ENCODE data around the gene UGP2.

UGP2 gene

DNA sequence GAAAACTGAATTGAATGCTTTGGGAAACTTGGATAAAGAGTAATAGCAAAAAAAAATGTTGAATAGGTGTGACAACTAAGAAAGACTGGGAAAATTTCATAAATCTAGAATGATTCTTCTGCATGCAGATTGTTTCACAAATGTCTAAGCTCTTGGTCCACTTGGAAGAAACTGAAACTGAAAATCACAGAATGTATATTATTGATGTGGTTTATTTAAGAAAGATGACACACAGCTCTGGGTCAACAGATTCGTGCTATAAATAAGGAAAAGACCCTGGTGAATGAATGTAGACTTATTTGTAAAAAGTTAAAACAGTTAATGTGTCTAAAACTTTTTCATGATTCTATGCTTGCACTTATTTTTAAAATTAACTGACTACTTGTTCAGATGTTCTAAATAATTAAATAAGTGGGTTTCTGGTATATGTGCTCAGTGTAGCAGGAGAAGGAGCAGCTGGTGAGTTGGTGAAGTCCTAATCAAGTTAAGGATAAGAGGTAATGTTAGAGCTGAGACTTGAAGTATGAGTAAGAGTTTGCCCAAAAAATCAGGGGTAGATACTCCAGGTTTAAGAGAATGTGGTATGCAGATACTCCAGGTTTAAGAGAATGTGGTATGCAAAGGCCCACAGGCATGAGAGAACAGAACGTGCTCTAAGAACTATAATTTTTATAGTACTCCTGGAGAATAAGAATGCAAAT lies 24.5 kb downstream of the UGP2 start:
- DNase-seq = peak; percentile 20

DNA sequence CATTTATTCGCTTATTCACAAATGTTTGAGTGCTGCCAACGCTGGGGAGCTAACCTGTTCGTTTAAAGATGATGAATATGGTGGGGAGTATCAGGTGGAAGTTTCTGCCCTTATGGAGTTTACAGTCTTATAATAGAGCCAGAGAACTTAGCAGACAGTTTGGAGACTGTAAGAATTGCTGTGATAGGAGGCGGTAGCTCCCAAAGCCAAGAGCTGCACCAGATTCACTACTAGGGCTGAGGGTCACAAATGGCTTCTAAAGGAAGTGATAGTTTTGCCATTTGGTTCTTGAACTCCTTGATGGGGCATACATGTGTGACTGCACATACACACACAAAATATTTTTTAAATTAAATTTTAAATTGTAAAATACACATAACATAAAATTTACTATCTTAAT lies 29.0 kb downstream of the UGP2 start:
- DNase-seq = no peak

DNA sequence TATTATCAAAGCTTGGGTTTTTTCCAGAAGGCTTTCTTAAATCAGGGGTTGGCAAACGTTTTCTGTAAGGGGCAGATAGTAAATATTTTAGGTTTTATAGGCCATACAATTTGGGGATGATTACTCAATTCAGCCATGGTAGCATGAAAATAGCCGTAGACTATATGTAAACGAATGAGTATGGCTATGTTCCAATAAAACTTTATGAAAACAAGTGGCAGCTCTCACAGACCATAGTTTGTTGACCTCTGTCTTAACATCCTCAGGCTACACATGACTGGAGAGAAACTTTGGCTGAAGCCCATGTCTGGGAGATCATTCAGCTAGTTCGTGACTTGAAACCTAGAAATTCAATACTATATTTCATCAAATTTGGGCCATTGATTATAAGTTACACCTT lies 30.2 kb downstream of the UGP2 start:
- DNase-seq = no peak

DNA sequence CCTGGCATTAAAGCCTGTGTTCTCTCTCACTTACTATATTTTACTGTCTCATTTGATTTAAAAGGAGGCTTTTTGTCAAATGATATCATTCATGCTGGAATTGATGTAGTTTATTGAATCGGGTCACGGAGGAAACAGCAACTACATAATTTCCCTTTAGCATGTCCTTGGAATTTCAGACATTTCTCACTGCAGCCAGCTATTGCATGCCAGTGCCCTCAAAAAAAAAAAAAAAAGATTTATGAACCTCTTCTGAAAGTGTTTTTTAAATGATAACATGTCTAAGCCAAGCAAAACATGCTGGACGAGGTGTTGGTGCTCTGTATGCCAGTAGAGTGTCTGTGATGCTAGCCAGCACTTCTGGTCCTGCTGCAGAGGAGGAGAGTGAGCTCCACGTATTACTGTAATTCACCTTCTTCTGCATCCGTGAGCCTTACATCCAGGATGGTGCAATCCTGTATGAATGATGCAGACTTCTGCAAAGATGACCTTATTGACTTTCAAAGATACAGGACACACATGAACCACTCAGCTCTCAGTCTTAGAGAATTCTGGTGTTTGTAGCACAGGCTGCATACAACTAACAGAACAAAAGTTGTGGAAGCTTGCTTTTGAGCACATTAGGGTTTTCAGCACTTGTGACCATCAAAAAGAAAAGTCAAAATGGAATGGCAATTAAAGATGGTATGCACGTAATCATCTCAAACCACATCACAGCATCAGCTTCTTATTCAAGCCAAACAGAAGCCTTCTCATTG lies 31.1 kb downstream of the UGP2 start:
- DNase-seq = no peak

DNA sequence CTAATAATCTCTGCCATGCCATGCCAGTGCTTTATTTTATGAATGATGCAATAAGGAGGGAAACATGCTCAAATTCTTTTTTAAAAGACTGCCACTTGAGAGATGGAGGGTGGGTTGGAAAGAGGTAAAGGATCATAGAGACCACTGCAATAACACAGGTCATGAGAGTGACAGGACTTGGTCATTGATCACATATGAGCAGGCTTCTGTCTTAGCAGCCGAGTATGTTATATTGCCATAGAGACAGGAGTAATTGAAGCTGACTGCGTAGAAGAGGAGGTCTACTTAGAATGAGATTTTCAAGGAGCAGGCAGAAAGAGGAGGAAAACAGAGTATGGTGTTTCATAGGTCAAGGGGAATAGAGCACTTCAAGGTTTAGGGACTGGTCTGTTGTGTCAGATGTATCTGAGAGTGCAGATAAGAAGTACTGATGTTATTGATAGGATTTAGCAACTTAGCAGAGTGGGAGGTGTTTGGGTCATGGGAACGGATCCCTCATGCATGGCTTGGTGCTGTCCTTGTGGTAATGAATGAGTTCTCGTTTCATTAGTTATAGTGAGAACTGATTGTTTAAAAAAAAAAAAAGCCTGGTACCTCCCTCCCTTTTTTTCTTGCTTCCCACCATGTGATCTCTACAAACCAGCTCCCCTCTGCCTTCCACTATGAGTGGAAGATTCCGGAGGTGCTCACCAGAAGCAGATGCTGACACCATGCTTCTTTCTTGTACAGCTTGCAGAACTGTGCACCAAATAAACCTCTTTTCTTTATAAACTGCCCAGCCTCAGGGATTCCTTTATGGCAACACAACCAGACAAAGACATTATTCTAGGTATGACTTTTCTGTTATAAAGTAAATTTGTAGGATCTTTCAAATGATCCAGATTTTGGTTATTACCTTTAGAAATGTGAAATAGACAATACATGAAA lies 32.8 kb downstream of the UGP2 start:
- DNase-seq = no peak

DNA sequence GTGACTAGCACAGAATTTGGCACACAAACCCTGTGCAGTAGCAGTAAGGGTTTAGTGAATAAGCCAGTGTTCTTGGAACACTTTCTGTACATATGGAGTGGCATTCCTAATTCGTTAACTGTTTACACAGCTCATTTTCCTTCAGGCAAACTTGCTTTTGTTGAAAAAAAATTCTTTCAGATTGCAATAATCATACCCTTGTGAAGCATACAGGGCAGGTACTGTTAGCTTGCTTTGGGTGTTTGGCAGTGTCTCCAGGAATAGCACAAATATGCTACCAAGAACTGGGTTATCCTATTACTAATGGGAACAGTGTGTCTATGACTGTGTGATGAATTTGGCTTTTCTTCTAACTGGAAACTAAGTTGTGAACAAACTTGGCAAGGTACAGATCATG lies 33.4 kb downstream of the UGP2 start:
- DNase-seq = no peak

DNA sequence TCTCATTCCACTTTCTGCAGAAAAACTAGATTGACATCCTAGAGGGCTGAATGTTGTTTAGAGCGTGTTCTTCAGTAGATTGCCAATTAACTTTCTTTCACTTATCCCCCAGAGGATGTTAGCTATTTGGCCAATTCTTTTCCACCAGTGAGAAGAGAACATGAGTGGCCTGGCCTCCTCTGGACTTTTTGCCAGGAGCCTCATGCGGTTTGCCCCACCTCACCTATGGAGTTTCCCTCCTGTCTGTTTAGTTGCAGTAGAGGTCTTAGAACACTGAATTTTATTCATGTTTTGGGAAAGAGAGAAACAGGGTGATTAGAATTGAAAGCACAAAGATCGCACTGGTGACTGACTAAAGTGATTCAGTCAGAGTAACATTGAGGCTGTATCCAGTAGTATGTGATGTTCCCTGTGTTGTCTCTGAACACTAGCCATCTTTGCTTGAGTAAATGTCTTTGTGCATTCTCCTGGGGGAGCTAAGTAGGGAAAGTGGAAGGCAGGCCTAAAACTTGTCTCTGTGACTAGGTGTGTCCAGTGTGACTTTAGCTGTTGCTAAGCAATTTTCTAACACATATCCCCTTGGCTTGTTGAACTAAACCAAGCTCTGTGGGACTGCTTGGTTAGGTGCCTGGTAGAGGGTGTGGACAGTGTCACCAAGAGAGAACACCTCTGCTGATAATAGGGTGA lies 34.0 kb downstream of the UGP2 start:
- DNase-seq = no peak

DNA sequence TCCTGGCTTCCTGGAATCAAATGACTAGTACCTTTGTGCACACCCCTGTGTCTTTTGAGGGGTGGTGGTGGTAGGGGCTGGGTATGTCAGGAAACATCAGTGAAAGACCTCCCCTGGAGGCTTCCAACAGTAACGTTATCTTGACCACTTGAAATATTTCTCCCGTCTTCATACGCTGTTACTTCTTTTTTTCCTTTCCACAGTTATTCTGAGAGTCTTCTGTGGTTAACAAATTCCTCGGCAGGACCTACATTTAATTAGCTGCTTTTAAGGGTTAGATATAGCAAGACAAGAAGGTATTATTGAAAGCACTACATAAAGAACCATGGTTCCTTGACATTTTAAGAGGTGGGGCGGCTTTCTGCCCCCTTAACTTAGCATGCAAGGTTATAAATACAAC lies 34.6 kb downstream of the UGP2 start:
- no peak for DNase-seq

DNA sequence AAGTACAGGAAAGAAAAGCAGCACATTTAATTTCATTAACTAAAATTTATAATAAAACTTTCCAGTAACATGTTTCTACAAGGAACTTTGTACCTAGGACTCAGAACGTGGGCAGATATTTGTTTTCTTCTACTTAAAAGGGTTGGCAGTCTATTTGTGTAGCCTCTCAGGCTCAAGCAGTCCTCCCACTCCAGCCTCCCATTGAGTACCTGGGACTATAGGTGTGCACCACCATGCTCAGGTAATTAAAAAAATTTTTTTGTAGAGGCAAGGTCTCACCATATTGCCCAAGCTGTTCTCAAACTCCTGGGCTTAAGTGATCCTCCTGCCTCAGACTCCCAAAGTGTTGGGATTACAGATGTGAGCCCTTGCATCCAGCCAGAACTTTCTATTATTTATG lies 36.8 kb downstream of the UGP2 start:
- DNase-seq = no peak

DNA sequence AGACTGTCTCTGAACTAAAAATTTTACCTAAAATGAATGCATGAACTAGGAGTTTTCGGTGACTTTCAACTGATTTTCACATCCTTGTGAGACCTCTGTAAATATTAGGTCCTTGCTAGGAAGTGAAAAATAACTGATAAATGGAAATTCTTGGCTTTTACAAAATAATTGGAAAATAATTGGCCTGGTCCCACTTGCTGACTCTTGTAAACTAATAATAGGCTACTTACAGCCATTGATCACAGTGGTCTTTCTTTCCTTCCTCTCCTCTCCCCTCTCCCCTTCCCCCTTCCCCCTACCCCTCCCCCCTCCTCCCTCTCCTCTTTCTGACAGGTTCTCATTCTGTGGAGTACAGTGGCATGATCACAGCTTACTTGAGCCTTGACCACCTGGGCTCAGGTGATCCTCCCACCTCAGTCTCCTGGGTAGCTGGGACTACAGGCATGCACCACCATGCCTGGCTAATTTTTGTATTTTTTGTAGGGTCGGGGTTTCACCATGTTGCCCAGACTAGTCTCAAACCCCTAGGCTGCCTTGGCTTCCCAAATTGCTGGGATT lies 38.3 kb downstream of the UGP2 start:
- DNase-seq = no peak

DNA sequence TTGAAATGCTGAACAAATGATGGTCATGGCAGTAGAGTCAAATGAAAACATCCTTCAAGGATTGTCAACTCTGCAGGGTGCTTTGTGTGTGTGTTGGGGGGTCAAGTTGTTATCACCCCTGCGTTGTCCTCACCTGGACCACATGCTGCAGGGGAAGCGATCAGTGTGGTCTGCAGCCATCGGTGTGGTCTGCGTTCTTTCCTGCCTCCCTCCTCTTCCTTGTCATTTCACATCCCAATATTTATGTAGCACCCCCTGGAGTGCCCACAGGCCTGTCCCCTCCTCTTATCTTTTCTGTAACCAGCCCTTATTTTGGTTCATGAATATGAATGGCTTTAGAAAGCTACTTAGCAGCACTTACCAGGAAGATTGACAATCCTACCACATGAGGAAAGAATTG lies 38.9 kb downstream of the UGP2 start:
- DNase-seq = no peak

DNA sequence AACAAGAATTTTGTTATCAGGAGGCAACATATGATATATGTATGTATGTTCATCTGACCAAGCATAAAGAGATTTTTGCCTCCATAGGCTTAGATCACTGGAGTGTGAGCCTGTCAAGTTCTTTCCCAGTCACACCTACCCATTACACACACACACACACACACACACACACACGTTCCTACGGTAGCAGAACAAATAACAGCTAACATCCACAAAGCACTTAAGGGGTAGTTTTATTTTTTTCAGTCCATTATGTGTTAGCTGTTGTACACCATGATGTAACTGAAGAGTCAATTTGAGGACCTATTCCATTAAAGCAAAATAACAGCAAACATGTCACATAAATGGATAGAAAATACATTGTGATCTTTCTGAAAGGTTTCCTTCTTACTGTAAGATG lies 39.5 kb downstream of the UGP2 start:
- no peak for DNase-seq

DNA sequence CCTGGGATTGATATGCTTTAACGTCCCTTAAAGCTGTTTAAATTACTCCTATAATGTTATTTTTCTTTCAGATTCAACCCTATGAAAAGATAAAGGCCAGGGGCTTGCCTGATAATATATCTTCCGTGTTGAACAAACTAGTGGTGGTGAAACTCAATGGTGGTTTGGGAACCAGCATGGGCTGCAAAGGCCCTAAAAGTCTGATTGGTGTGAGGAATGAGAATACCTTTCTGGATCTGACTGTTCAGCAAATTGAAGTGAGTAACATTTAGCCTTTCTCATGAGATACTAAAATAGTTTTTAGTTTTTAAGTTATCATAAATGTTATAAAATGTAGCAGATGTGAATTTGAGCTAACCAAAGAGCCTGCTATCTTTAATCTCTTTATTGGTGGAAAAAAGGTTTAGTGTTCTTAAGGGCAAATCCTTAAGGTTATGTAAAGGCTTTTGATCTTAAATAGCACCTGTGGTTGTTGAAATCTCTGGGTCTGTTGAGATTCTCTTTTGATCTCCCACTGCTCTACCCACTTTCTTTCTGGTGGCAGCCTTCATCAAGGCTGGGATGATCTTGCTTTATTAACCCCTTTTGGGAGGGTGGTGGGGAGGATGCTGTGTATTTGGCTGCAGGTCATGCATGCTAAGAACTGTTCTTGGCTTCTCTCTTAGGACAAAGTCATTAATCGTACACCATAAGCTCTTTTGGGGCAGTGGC lies 40.9 kb downstream of the UGP2 start:
- DNase-seq = no peak

DNA sequence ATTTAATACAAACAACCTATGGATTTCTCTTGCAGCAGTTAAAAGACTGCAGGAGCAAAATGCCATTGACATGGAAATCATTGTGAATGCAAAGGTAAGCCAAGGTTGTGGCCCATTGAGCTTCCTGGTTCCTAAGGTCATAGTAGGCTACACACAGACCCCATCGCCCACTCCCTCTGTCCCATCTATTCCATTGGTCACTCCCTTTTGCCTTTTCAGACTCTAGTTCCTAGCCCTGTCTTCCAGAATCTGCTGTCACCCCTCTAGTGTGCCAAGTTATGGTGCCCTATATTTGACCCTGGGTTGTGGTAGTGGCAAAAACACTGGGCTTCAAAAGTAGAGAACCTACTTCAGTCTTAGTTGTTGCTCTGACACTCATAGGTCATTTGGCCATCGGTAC lies 44.7 kb downstream of the UGP2 start:
- DNase-seq = no peak

DNA sequence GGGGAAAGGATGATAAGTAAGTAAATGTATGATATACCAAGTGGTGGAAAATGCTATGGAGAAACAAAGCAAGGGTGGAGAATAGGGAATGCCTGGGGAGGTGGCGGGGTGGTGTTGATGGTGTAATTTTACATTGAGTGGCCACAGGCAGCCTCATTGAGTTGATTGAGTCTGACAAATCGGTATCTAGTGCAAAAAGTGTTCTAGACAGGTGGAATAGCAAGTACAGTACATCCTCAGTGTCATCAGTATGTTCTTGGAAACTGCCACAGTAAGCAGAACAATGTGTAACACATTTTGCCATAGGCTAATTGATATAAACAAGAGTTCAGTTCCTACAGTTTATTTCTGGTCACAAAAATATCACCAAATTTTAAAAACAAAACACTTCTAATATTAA lies 46.4 kb downstream of the UGP2 start:
- DNase-seq = no peak

DNA sequence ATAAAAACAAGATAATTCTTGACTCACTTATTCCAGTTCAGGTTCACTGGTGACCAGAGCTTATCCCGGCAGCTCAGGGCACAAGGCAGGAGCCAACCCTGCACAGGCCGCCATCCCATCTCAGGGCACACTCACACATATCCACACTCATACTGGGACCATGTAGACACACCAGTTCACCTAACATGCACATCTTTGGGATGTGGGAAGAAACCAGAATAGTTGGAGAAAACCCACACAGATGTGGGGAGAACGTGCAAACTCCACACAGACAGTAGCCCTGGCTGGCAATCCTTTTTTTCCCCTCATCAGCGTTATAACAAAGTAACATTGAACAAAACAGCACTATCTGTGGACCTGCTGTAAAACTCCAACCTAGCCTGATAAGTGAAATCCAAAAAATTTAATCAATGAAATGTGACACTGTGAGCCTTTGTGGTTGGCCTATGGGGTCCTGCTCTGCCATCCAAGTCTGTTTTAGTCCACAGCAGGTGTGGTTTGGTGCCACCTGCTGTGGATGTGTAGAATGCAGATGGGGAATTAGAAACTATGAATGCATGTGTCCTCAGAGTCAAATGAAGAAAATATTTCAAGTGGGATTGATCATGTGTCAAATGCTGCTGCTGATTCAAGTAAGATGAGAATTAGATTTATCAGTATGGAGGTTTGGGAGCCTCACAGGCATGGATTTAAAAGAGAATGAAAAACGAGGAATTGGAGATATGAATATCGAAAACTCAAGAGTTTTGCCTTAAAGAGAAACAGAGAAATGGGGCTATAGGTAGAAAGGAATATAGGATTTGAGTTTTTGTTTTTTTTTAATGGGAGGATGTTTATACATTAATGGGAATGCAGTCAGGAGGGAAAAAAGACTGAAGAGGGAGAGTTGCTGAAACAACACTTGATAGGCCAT lies 47.0 kb downstream of the UGP2 start:
- DNase-seq = peak; percentile 31

DNA sequence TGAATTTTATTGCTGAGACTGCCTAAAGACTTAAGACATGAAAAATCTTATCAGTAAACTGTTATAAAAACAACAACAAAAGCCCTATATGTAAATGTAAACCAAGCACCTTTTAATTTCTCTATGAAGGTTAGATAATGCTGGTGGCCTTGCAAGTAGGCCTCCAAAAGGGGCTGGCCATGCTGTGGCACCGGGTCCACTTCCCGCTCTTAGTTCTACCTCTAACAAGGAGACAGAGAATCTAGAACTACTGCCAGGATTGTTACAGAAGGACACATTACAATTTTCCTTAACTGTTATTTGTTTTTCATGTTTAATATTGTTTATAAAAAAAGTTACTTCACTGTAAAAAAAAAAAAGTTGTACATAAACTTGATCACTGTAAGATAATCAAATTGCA lies 49.0 kb downstream of the UGP2 start:
- no peak for DNase-seq

DNA sequence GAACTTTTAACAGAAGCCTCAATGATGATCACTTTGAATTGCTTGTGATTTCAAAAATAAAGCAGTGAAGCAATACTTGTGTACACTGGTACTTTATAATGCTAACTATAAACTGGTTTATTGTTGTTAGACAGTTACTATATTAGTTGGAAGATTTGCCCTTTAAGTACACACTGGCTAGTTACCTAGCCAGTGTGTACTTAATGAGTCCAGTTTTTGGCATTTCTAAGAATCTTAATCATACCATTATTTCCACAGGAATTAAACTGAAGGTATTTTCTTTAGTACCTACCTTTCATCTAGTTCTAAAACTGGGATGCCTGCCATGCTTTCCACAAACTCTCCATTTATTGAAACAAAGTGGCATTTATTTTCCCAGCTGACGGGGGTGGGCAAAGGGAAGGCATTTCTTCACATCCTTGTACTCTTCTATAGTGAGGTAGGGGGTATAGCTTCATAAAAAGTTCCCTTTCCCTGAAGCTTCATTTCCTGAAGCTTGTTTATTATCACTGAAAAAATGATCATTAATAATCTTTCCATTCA lies 49.9 kb downstream of the UGP2 start:
- DNase-seq = no peak

DNA sequence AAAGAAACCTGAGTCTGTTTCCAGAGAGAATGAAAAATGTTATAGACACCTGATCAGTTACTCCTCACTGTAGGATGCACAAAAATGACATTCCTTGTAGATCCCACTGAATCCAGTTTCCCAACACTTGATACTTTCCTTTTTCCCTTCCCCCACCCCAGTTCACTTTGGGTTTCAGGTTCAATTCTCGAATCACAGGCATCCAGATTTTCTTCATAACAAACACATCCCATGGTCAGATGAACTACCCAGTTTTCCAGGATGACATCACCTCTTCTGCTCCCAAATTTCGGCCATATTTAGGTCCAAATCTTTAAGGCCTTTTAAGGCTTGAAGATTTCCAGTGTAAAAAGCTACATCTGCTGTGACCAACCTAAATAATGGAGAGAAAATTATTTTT lies 51.5 kb downstream of the UGP2 start:
- no peak for DNase-seq

DNA sequence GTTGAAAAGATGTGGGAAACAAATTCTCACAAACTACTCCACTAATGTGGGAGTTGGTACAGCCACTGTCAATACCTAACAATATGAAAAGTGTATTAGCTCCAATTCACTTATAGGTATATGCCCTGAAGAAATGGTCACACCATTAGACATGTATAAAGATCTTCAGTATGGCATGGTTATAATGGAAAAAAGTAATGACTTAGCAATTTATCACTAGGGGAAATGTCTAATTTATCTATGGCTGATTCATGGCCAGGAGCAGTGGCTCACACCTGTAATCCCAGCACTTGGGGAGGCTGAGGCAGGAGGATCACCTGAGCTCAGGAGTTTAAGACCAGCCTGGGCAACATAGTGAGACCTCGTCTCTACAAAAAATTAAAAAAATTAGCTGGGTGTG lies 52.5 kb downstream of the UGP2 start:
- DNase-seq = no peak

DNA sequence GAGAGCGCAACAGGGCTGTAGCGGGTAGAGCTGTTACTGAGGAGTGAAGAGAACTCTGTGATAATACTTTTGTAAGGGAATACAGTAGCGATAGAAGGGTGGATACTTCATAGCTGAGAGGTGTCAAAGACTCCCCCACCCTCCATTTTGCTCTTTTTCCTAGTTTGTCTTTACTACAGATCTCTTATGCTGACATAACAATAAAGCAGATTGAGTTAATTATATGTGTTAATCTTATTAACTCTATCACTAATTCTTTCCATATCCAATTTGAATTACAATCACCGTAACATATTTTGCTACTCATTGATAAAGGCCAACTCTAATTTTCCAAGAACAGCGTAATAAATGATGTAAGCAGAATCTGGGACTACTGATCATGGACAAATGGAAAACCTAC lies 57.1 kb downstream of the UGP2 start:
- DNase-seq = no peak
